H1 (cell line): ENCODE results near the gene BBX. TPM values are rescaled to one million over a fixed set of nuclear protein-coding genes. Genes with fewer than 3 reads are reported as not detected.

Experiments used
- CTCF ChIA-PET: fragments of 300-600 bp; sonication (Branson Sonifier 250); formaldehyde crosslinking; loops from one replicate; lab custom pipeline; 2021; ENCODE audit not compliant: partially characterized antibody; lab: Charles Lee
- POLR2A ChIA-PET: fragments of 300-600 bp; sonication (Branson Sonifier 250); formaldehyde crosslinking; loops from one replicate; lab custom pipeline; 2021; ENCODE audit warnings: inconsistent platforms; ENCODE audit not compliant: partially characterized antibody; lab: Charles Lee
- DNase-seq, 2 experiments: peaks; one replicate each; pipeline versions ENCODE4 v3.0.0 to v3.0.0-alpha.2; 2010 to 2022; ENCODE audit warnings: low spot score in 2 of 2, low read depth in 1 of 2, mixed read lengths in 1 of 2
- FAIRE-seq: peaks from 2 replicates; lab custom pipeline; 2011; peaks lifted over from hg19 to GRCh38; lab: Jason Lieb, UNC
- H2AFZ ChIP-seq: 2 replicates; pipeline ENCODE4 v1.8.1; 2012; ENCODE audit warnings: low read length, inconsistent platforms
- H2AK5ac ChIP-seq: 2 replicates; pipeline ENCODE4 v1.6.1; 2013; ENCODE audit warnings: low read depth, low read length
- H2BK120ac ChIP-seq: replicated peaks from 2 replicates; pipeline ENCODE3; 2013; ENCODE audit warnings: low read depth, low read length, inconsistent platforms
- H2BK12ac ChIP-seq: 2 replicates; pipeline ENCODE4 v1.6.1; 2013; ENCODE audit warnings: low read depth, low read length
- H2BK15ac ChIP-seq: 2 replicates; pipeline ENCODE4 v1.6.1; 2013; ENCODE audit warnings: low read length
- H2BK20ac ChIP-seq: 2 replicates; pipeline ENCODE4 v1.6.1; 2013; ENCODE audit warnings: low read length
- H2BK5ac ChIP-seq: 2 replicates; pipeline ENCODE4 v1.6.1; 2013; ENCODE audit warnings: low read depth, low read length
- H3K14ac ChIP-seq: 2 replicates; pipeline ENCODE4 v1.6.1; 2013; ENCODE audit warnings: inconsistent platforms; ENCODE audit not compliant: insufficient read length
- H3K18ac ChIP-seq: 2 replicates; pipeline ENCODE4 v1.6.1; 2013; ENCODE audit warnings: low read length; ENCODE audit errors: extremely low read depth
- H3K23ac ChIP-seq: 2 replicates; pipeline ENCODE4 v1.6.1; 2013; ENCODE audit warnings: inconsistent platforms; ENCODE audit not compliant: insufficient read length
- H3K23me2 ChIP-seq: 2 replicates; pipeline ENCODE4 v1.6.1; 2013; ENCODE audit warnings: low read depth, low read length
- H3K27ac ChIP-seq: 2 replicates; pipeline ENCODE4 v1.6.1; 2011; ENCODE audit warnings: low read depth, low read length, inconsistent platforms
- H3K27me3 ChIP-seq, 4 experiments: replicated peaks in 1 of 4; 1 replicate in 1 of 4; 2 replicates in 3 of 4; pipeline versions ENCODE4 v1.6.1 to v1.8.1; 2011 to 2013; ENCODE audit warnings: low read length in 3 of 4, mild to moderate bottlenecking in 3 of 4, inconsistent platforms in 2 of 4, mixed read lengths in 2 of 4, moderate library complexity in 1 of 4; ENCODE audit not compliant: control insufficient read depth in 3 of 4, insufficient read depth in 3 of 4; ENCODE audit errors: extremely low read depth in 1 of 4
- H3K36me3 ChIP-seq, 4 experiments: 2 replicates each; pipeline versions ENCODE4 v1.6.1 to v1.8.1; 2011 to 2013; ENCODE audit warnings: mild to moderate bottlenecking in 4 of 4, low read length in 3 of 4, moderate library complexity in 2 of 4, control low read depth in 1 of 4, inconsistent platforms in 1 of 4; ENCODE audit not compliant: insufficient read depth in 4 of 4, control insufficient read depth in 2 of 4
- H3K4ac ChIP-seq: replicated peaks from 2 replicates; pipeline ENCODE3; 2013; ENCODE audit warnings: low read length, low read depth, mixed read lengths, inconsistent platforms; ENCODE audit not compliant: insufficient read length
- H3K4me1 ChIP-seq, 4 experiments: replicated peaks in 1 of 4; 1 replicate in 1 of 4; 2 replicates in 3 of 4; pipeline versions ENCODE4 v1.6.1 to v1.8.1; 2011 to 2013; ENCODE audit warnings: low read length in 3 of 4, inconsistent platforms in 2 of 4, mixed read lengths in 1 of 4; ENCODE audit not compliant: insufficient read depth in 4 of 4, control insufficient read depth in 3 of 4
- H3K4me2 ChIP-seq, 2 experiments: 2 replicates each; pipeline versions ENCODE4 v1.6.1 to v1.8.1; 2011 to 2013; ENCODE audit warnings: low read depth in 2 of 2, low read length in 2 of 2, control low read depth in 1 of 2, inconsistent platforms in 1 of 2, mild to moderate bottlenecking in 1 of 2; ENCODE audit not compliant: insufficient read depth in 1 of 2
- H3K4me3 ChIP-seq, 4 experiments: fragments of 200-600, 300-600 bp in 1 of 4; sonication (generic), shearing (Covaris generic), sonication (Bioruptor Twin) in 1 of 4; 2 replicates each; pipeline versions ENCODE4 v1.5.1 to v1.8.1; 2011 to 2016; ENCODE audit warnings: low read length in 4 of 4, low read depth in 3 of 4, control low read depth in 2 of 4, inconsistent platforms in 2 of 4, mild to moderate bottlenecking in 2 of 4, mixed read lengths in 1 of 4, moderate library complexity in 1 of 4; ENCODE audit not compliant: insufficient read depth in 2 of 4; ENCODE audit errors: extremely low read depth in 1 of 4
- H3K56ac ChIP-seq: replicated peaks from 2 replicates; pipeline ENCODE3; 2013; ENCODE audit warnings: low read depth, mild to moderate bottlenecking, mixed read lengths, low read length, inconsistent platforms; ENCODE audit not compliant: insufficient read length
- H3K79me1 ChIP-seq: 2 replicates; pipeline ENCODE4 v1.6.1; 2013; ENCODE audit warnings: low read depth, low read length, control low read depth
- H3K79me2 ChIP-seq, 2 experiments: 2 replicates each; pipeline versions ENCODE4 v1.6.1 to v1.8.1; 2012 to 2013; ENCODE audit warnings: low read length in 2 of 2, mild to moderate bottlenecking in 2 of 2, inconsistent platforms in 1 of 2; ENCODE audit not compliant: insufficient read depth in 2 of 2, control insufficient read depth in 1 of 2
- H3K9ac ChIP-seq, 4 experiments: replicated peaks in 1 of 4; 1 replicate in 1 of 4; 2 replicates in 3 of 4; pipeline versions ENCODE4 v1.6.1 to v1.8.1; 2011 to 2013; ENCODE audit warnings: low read depth in 3 of 4, low read length in 3 of 4, control low read depth in 2 of 4, mild to moderate bottlenecking in 2 of 4, moderate library complexity in 2 of 4, inconsistent platforms in 1 of 4; ENCODE audit errors: extremely low read depth in 1 of 4
- H3K9me3 ChIP-seq, 2 experiments: 2 replicates each; pipeline versions ENCODE4 v1.6.1 to v1.8.1; 2012 to 2013; ENCODE audit warnings: mild to moderate bottlenecking in 2 of 2, moderate library complexity in 2 of 2, control low read depth in 1 of 2, inconsistent platforms in 1 of 2, low read depth in 1 of 2, low read length in 1 of 2, mixed read lengths in 1 of 2; ENCODE audit not compliant: insufficient read depth in 2 of 2
- H4K20me1 ChIP-seq, 2 experiments: replicated peaks in 1 of 2; 2 replicates each; pipeline versions ENCODE3 to v1.8.1; 2011 to 2013; ENCODE audit warnings: inconsistent platforms in 2 of 2, low read length in 2 of 2, mild to moderate bottlenecking in 1 of 2; ENCODE audit not compliant: insufficient read depth in 2 of 2, control insufficient read depth in 1 of 2
- H4K5ac ChIP-seq: 2 replicates; pipeline ENCODE4 v1.6.1; 2013; ENCODE audit warnings: low read length, low read depth, mixed read lengths, inconsistent platforms; ENCODE audit not compliant: insufficient read length
- H4K8ac ChIP-seq: 2 replicates; pipeline ENCODE4 v1.8.0; 2013; ENCODE audit warnings: mild to moderate bottlenecking, moderate library complexity, low read length, inconsistent platforms; ENCODE audit not compliant: insufficient read depth; ENCODE audit errors: extremely low read depth
- H4K91ac ChIP-seq: replicated peaks from 2 replicates; pipeline ENCODE3; 2013; ENCODE audit warnings: low read length, mixed read lengths, inconsistent platforms; ENCODE audit not compliant: insufficient read length
- BRCA1 ChIP-seq: IDR thresholded peaks from 2 replicates; pipeline ENCODE4 v1.6.1; 2012; ENCODE audit warnings: low read depth, low read length, improper control_type of control experiment
- CEBPB ChIP-seq: IDR thresholded peaks from 2 replicates; pipeline ENCODE4 v1.6.1; 2012; ENCODE audit warnings: low read depth, low read length
- EP300 ChIP-seq, 2 experiments: IDR thresholded peaks; 1 replicate in 1 of 2; 2 replicates in 1 of 2; pipeline ENCODE4 v1.6.1; 2011 to 2012; ENCODE audit warnings: low read depth in 2 of 2, low read length in 2 of 2, mild to moderate bottlenecking in 2 of 2, borderline replicate concordance in 1 of 2, inconsistent platforms in 1 of 2, moderate library complexity in 1 of 2
- GTF2F1 ChIP-seq: IDR thresholded peaks from 2 replicates; pipeline ENCODE4 v1.6.1; 2012; ENCODE audit warnings: low read depth, low read length, improper control_type of control experiment, borderline replicate concordance
- POLR2AphosphoS5 ChIP-seq: IDR thresholded peaks from 2 replicates; pipeline ENCODE4 v1.6.1; 2011; ENCODE audit warnings: low read depth, low read length
- SAP30 ChIP-seq: fragments of 300-600 bp; sonication (generic); IDR thresholded peaks from 2 replicates; pipeline ENCODE4 v1.7.1; 2012; ENCODE audit warnings: low read length, moderate library complexity, mild to moderate bottlenecking, inconsistent platforms; ENCODE audit not compliant: insufficient read depth, insufficient replicate concordance
- TAF7 ChIP-seq: optimal IDR thresholded peaks from 2 replicates; pipeline ENCODE3; 2011; ENCODE audit warnings: low read depth, mild to moderate bottlenecking, inconsistent platforms, low read length, moderate library complexity, borderline replicate concordance
- YY1 ChIP-seq: IDR thresholded peaks from 2 replicates; pipeline ENCODE4 v1.6.1; 2011; ENCODE audit warnings: low read depth, mild to moderate bottlenecking, low read length
- WGBS, 2 experiments: shearing (Covaris generic) in 1 of 2; methylation state at CpG; one replicate each; pipeline versions ENCODE4 v1.1.6 to v1.1.7; 2013 to 2015; ENCODE audit warnings: low lambda C conversion rate in 2 of 2, mixed read lengths in 2 of 2, inconsistent platforms in 1 of 2, low coverage in 1 of 2, missing lambda C conversion rate in 1 of 2; ENCODE audit not compliant: insufficient replicate concordance in 2 of 2, insufficient coverage in 1 of 2, insufficient read length in 1 of 2; ENCODE audit errors: extremely low coverage in 1 of 2, missing lambda C conversion rate in 1 of 2; 5-methylcytosine and 5-hydroxymethylcytosine counted together
- polyA plus RNA-seq, 7 experiments: library from polyadenylated mRNA; depleted of rRNA in 3 of 7; stranded (reverse) in 5 of 7; unstranded in 2 of 7; fragments of >200 nt in 5 of 7; fragments of 200-250 nt in 2 of 7; gene quantifications; 1 replicate in 5 of 7; 2 replicates in 1 of 7; 4 replicates in 1 of 7; pipeline versions ENCODE4 v1.2.1 to v1.2.3, GENCODE V29; 2011 to 2013; ENCODE audit warnings: missing spikeins in 2 of 7, mixed read lengths in 2 of 7
- total RNA-seq: library from RNA; stranded (reverse); fragmentation: NEBNext Ultra II Directional; extraction: Animal tissue kit (Norgen Biotek cat#: 25700); gene quantifications from 2 replicates; pipeline ENCODE4 v1.2.1, GENCODE V29; 2021
- TF ChIP-seq, protein P1 (sequence below): IDR thresholded peaks from 2 replicates; pipeline ENCODE4 v1.6.1; 2011; ENCODE audit warnings: low read length, improper control_type of control experiment

Gene BBX
- total and polyA plus RNA-seq, 2 of the 8 experiments (the other 6 are each of a cell fraction or from before 2014, with no cell fraction given): 11.0 to 42.5 TPM

DNA sequence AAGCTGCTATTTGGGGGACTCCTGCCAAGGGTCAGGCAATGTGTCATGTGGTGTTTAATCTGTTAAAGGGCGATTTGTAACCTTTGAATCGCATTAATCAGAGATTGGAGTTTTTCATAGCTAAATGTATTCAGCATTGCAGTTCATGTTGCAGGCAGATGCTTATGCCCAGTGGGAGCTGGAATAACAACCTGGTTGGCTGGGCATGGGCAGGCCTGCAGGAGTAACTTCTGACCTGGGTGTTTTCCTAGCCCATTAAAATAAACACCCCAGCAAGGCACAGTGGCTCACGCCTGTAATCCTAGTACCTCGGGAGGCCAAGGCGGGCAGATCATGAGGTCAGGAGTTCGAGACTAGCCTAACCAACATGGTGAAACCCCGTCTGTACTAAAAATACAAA lies 268.7 kb downstream of the BBX start:
- Histone ChIP-seq H3K79me2 (no peaks in the 10 kb centered on the region), H4K5ac (no peak overlapping the region), H3K14ac (no peak overlapping the region), H3K23me2 (no peaks in the 10 kb centered on the region), H3K4me3 (no peak overlapping the region), H4K91ac (no peak overlapping the region), H4K20me1 (no peaks in the 10 kb centered on the region), H3K36me3 (peaks cover 0 to 9% (median 1%) of the 10 kb centered on the region in 4 experiments; a peak in 3 of 8 replicates), H2AFZ (no peak overlapping the region), H3K4me2 (no peak overlapping the region), H3K9me3 (no peaks in the 10 kb centered on the region), H3K23ac (no peak overlapping the region), H3K27ac (no peak overlapping the region), H3K4me1 (no peaks in the 10 kb centered on the region), H4K8ac (no peak overlapping the region), H2BK120ac (no peak overlapping the region), H3K18ac (no peak overlapping the region), H2BK15ac (no peak overlapping the region), H2BK20ac (no peak overlapping the region), H3K4ac (no peak overlapping the region), H2BK5ac (no peak overlapping the region), H2AK5ac (no peak overlapping the region)
- FAIRE-seq: no peak
- 94% methylated on average over 7 of the region's 7 CpGs; no CpG with 5 or more reads in 1 of the 2 experiments for WGBS, 2 experiments
- CTCF ChIA-PET: interaction anchor here (0.8 to 1.1 kb wide), 4 partner anchors 30 to 517 kb away, joined by 3 read pairs; no protein-coding TSS in a partner anchor
- DNase-seq: no peak
- TF ChIP-seq CEBPB (no peak), GTF2F1 (no peak), BRCA1 (no peak), SAP30 (no peak), TAF7 (no peak), POLR2AphosphoS5 (no peak), YY1 (no peak), EP300 (IDR thresholded peaks at IDR 0.05; ENCODE audit: borderline replicate concordance in 1 of 2, low read depth in 2 of 2, low read length in 2 of 2) (no peak)
- TF ChIP-seq, protein P1, sequence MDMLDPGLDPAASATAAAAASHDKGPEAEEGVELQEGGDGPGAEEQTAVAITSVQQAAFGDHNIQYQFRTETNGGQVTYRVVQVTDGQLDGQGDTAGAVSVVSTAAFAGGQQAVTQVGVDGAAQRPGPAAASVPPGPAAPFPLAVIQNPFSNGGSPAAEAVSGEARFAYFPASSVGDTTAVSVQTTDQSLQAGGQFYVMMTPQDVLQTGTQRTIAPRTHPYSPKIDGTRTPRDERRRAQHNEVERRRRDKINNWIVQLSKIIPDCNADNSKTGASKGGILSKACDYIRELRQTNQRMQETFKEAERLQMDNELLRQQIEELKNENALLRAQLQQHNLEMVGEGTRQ: no peak
- TF ChIP-seq, all 59 proteins: peak for 0
- Histone ChIP-seq H3K56ac (no peak overlapping the region), H3K79me1 (no peaks in the 10 kb centered on the region), H3K27me3 (no peaks in the 10 kb centered on the region), H2BK12ac (no peak overlapping the region), H3K9ac (no peak overlapping the region)
- POLR2A ChIA-PET: no interaction called here
